ENCODE data around the gene COL5A2. TPM values are rescaled to one million over a fixed set of nuclear protein-coding genes. Genes with fewer than 3 reads are reported as not detected.

COL5A2 gene
- total RNA-seq, 1 donor from 2014 or later = 64.2 TPM

DNA sequence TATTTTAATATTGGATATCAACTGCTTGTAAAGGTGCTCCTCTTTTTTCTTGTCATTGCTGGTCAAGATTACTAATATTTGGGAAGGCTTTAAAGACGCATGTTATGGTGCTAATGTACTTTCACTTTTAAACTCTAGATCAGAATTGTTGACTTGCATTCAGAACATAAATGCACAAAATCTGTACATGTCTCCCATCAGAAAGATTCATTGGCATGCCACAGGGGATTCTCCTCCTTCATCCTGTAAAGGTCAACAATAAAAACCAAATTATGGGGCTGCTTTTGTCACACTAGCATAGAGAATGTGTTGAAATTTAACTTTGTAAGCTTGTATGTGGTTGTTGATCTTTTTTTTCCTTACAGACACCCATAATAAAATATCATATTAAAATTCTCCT is 167.2 kb downstream of the COL5A2 start:
- DNase-seq (ENCODE audit: low spot score in 2 of 2) = no peak
- TF ChIP-seq, protein P1, sequence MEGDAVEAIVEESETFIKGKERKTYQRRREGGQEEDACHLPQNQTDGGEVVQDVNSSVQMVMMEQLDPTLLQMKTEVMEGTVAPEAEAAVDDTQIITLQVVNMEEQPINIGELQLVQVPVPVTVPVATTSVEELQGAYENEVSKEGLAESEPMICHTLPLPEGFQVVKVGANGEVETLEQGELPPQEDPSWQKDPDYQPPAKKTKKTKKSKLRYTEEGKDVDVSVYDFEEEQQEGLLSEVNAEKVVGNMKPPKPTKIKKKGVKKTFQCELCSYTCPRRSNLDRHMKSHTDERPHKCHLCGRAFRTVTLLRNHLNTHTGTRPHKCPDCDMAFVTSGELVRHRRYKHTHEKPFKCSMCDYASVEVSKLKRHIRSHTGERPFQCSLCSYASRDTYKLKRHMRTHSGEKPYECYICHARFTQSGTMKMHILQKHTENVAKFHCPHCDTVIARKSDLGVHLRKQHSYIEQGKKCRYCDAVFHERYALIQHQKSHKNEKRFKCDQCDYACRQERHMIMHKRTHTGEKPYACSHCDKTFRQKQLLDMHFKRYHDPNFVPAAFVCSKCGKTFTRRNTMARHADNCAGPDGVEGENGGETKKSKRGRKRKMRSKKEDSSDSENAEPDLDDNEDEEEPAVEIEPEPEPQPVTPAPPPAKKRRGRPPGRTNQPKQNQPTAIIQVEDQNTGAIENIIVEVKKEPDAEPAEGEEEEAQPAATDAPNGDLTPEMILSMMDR (IDR thresholded peaks at IDR 0.05) = no peak
- H3K4me1 ChIP-seq = peaks cover 3 to 14% of the 10 kb centered on the region in 2 donors
- H3K9me3 ChIP-seq = no peaks in the 10 kb centered on the region
- peak overlapping the region in 1 of 2 donors; percentile 78 for H3K27ac ChIP-seq
- intact Hi-C loops (cut with DNase I) = loop anchor here (10.0 kb wide), 1 partner anchor 402 kb away; no protein-coding TSS in a partner anchor
- peaks cover 32 to 54% of the 10 kb centered on the region in 2 donors for H3K36me3 ChIP-seq
- H3K27me3 ChIP-seq = no peaks in the 10 kb centered on the region
- no peak overlapping the region for H3K4me3 ChIP-seq

DNA sequence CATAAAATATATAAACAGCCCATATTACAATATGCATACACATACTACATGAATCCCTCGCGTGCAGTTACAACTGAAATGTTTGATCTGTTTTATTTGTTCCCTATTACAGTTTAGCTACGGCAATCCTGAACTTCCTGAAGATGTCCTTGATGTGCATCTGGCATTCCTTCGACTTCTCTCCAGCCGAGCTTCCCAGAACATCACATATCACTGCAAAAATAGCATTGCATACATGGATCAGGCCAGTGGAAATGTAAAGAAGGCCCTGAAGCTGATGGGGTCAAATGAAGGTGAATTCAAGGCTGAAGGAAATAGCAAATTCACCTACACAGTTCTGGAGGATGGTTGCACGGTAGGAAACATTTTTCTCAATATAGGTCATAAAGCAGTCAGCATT is 169.0 kb downstream of the COL5A2 start:
- Histone ChIP-seq H3K4me1 (peaks cover 3 to 14% of the 10 kb centered on the region in 2 donors), H3K27ac (no peak overlapping the region), H3K9me3 (no peaks in the 10 kb centered on the region), H3K36me3 (peaks cover 45 to 72% of the 10 kb centered on the region in 2 donors), H3K4me3 (no peak overlapping the region), H3K27me3 (no peaks in the 10 kb centered on the region)
- intact Hi-C loops (cut with DNase I) = loop anchor here (10.0 kb wide), 1 partner anchor 404 kb away; no protein-coding TSS in a partner anchor
- TF ChIP-seq, protein P1 (IDR thresholded peaks at IDR 0.05) = no peak
- no peak for DNase-seq (ENCODE audit: low spot score in 2 of 2)

- DNase-seq (ENCODE audit: low spot score in 2 of 2) = no peak
- Histone ChIP-seq H3K36me3 (peaks cover 62 to 90% of the 10 kb centered on the region in 2 donors), H3K4me3 (no peak overlapping the region), H3K9me3 (no peaks in the 10 kb centered on the region), H3K27ac (no peak overlapping the region), H3K27me3 (no peaks in the 10 kb centered on the region), H3K4me1 (peaks cover 2 to 3% of the 10 kb centered on the region in 2 donors)
- TF ChIP-seq, protein P1 (IDR thresholded peaks at IDR 0.05) = no peak
- intact Hi-C loops (cut with DNase I) = no loop called here
Measured at GRCh38 chr2:189008555-189009262, 170.9 kb downstream of the COL5A2 start.

DNA sequence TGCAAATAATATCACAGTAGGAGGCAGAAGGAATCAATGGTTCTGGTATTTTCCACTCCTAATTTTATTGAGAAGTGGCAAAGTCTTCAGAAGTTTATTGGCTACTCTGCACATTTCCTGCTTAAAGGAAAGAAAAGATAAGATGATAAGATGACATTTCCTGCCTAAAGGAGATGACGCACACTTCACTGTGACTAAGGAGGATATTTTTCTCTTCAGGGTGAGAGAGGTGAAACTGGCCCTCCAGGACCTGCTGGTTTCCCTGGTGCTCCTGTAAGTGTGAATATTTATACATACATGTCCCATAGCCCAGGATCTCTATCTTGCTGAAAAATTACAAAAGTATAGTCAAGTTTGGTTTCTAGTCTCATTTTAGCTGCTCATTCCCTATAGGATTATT is 177.5 kb downstream of the COL5A2 start:
- intact Hi-C loops (cut with DNase I) = loop anchor here (5.0 kb wide), 1 partner anchor 45 kb away; no protein-coding TSS in a partner anchor
- H3K4me1 ChIP-seq = no peaks in the 10 kb centered on the region
- TF ChIP-seq, protein P1 (IDR thresholded peaks at IDR 0.05) = no peak
- H3K36me3 ChIP-seq = peaks cover 90 to 99% of the 10 kb centered on the region in 2 donors
- no peak overlapping the region for H3K4me3 ChIP-seq
- peak overlapping the region; percentile 41 to 55 for H3K27ac ChIP-seq
- DNase-seq (ENCODE audit: low spot score in 2 of 2) = no peak
- H3K27me3 ChIP-seq = no peaks in the 10 kb centered on the region
- H3K9me3 ChIP-seq = no peaks in the 10 kb centered on the region

DNA sequence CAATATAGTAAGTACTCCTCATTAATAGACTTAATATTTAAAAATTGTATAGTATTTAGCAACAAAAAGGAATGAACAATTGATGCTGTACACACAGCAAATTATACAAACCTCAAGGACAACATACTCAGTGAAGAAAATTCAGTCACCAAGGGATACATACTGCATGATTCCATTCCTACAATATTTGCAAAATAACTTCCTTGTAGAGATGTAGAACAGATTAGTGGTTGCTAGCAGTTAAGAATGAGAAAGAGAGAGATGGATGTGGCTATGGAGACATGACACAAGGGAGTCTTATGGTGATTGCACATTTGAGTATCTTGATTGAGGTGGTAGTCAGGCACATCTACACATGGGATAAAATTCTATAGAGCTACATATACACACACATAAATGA is 179.3 kb downstream of the COL5A2 start:
- intact Hi-C loops (cut with DNase I) = loop anchor here (5.0 kb wide), 1 partner anchor 47 kb away; no protein-coding TSS in a partner anchor
- Histone ChIP-seq H3K9me3 (no peaks in the 10 kb centered on the region), H3K27ac (peak overlapping the region in 1 of 2 donors; percentile 42), H3K36me3 (peaks cover 91 to 99% of the 10 kb centered on the region in 2 donors), H3K27me3 (no peaks in the 10 kb centered on the region), H3K4me1 (no peaks in the 10 kb centered on the region), H3K4me3 (no peak overlapping the region)
- no peak for DNase-seq (ENCODE audit: low spot score in 2 of 2)
- TF ChIP-seq, protein P1 (IDR thresholded peaks at IDR 0.05) = no peak

Measured in ascending aorta (tissue), 2 donors.